Astrocyte (in vitro differentiated cells and primary cell): ENCODE results near the gene KCTD11. TPM values are rescaled to one million over a fixed set of nuclear protein-coding genes. Genes with fewer than 3 reads are reported as not detected.
A peak's percentile ranks its signal among the peaks of the same experiment; 100 is the strongest.

ENCODE experiments used
- DNase-seq: peaks from one replicate; pipeline ENCODE4 v3.0.0-alpha.2; 2010; ENCODE audit warnings: low read depth
- FAIRE-seq: peaks from 2 replicates; lab custom pipeline; 2011; peaks lifted over from hg19 to GRCh38; lab: Jason Lieb, UNC
- H2AFZ ChIP-seq: 2 replicates; pipeline ENCODE4 v1.6.0; 2012; ENCODE audit warnings: low read depth, low read length, inconsistent platforms
- H3K27ac ChIP-seq: 2 replicates; pipeline ENCODE4 v1.5.1; 2011; ENCODE audit warnings: low read depth, low read length, inconsistent platforms
- H3K27me3 ChIP-seq: 2 replicates; pipeline ENCODE4 v1.6.0; 2011; ENCODE audit warnings: low read length, inconsistent platforms; ENCODE audit not compliant: insufficient read depth
- H3K36me3 ChIP-seq: 2 replicates; pipeline ENCODE4 v1.5.1; 2011; ENCODE audit warnings: low read length, inconsistent platforms; ENCODE audit not compliant: insufficient read depth
- H3K4me1 ChIP-seq: 2 replicates; pipeline ENCODE4 v1.5.1; 2011; ENCODE audit warnings: low read length, inconsistent platforms; ENCODE audit not compliant: insufficient read depth
- H3K4me2 ChIP-seq: 2 replicates; pipeline ENCODE4 v1.6.0; 2012; ENCODE audit warnings: low read length, inconsistent platforms
- H3K4me3 ChIP-seq: 2 replicates; pipeline ENCODE4 v1.5.1; 2011; ENCODE audit warnings: low read depth, mild to moderate bottlenecking, low read length, inconsistent platforms; ENCODE audit not compliant: insufficient read depth
- H3K79me2 ChIP-seq: 2 replicates; pipeline ENCODE4 v1.6.0; 2012; ENCODE audit warnings: mild to moderate bottlenecking, low read length, inconsistent platforms; ENCODE audit not compliant: insufficient read depth
- H3K9ac ChIP-seq: 2 replicates; pipeline ENCODE4 v1.6.0; 2012; ENCODE audit warnings: mild to moderate bottlenecking, low read length, inconsistent platforms
- H3K9me3 ChIP-seq: 2 replicates; pipeline ENCODE4 v1.5.1; 2012; ENCODE audit warnings: low read depth, mild to moderate bottlenecking, low read length, inconsistent platforms; ENCODE audit not compliant: insufficient read depth
- H4K20me1 ChIP-seq: 2 replicates; pipeline ENCODE4 v1.6.0; 2012; ENCODE audit warnings: low read length, inconsistent platforms; ENCODE audit not compliant: insufficient read depth
- H3K27ac Mint-ChIP-seq: one replicate; pipeline ENCODE4 v1.8.0; 2021; ENCODE audit warnings: mild to moderate bottlenecking, mixed read lengths; ENCODE audit not compliant: unreplicated experiment
- H3K27me3 Mint-ChIP-seq: one replicate; pipeline ENCODE4 v1.8.0; 2021; ENCODE audit warnings: low read depth, mixed read lengths; ENCODE audit not compliant: unreplicated experiment
- H3K36me3 Mint-ChIP-seq: one replicate; pipeline ENCODE4 v1.8.0; 2021; ENCODE audit warnings: low read depth, mixed read lengths; ENCODE audit not compliant: unreplicated experiment
- H3K4me1 Mint-ChIP-seq: one replicate; pipeline ENCODE4 v1.8.0; 2021; ENCODE audit warnings: low read depth, mixed read lengths; ENCODE audit not compliant: unreplicated experiment
- H3K4me3 Mint-ChIP-seq: one replicate; pipeline ENCODE4 v1.8.0; 2021; ENCODE audit warnings: mild to moderate bottlenecking, moderate library complexity, mixed read lengths; ENCODE audit not compliant: unreplicated experiment
- H3K9me3 Mint-ChIP-seq: one replicate; pipeline ENCODE4 v1.8.0; 2021; ENCODE audit warnings: mild to moderate bottlenecking, mixed read lengths; ENCODE audit not compliant: unreplicated experiment
- EZH2 ChIP-seq: IDR thresholded peaks from 2 replicates; pipeline ENCODE4 v1.6.1; 2012; ENCODE audit warnings: mild to moderate bottlenecking, low read length, inconsistent platforms; ENCODE audit not compliant: insufficient read depth
- total RNA-seq: library from RNA; stranded (reverse); gene quantifications from 2 replicates; pipeline ENCODE4 v1.2.1, GENCODE V29; 2021
- TF ChIP-seq, protein P1 (sequence below): IDR thresholded peaks from 2 replicates; pipeline ENCODE4 v1.5.1; 2011; ENCODE audit warnings: low read depth, mild to moderate bottlenecking, inconsistent platforms, low read length, moderate library complexity; ENCODE audit not compliant: insufficient read depth

Gene KCTD11
- total RNA-seq, 1 donor from 2014 or later, result 31.6 TPM

DNA sequence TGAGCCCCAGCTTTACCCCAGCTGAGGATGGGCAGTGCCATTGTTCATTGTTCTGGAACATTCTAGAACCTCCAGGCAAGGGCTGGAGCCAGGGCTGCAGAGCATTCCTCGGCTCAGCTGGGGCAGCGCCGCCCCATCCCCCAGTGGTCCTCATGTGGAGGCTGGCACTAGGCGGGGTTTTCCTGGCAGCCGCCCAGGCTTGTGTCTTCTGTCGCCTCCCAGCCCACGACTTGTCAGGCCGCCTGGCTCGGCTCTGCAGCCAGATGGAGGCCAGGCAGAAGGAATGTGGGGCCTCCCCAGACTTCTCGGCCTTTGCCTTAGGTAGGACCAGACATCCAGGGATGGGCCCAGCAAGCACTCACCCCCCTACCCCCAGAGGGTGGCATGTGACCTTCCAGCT is 3.1 kb downstream of the KCTD11 start, which contains the start of gene TMEM95:
TSS of gene TMEM95 (plus strand) at position 104 of the 400 bp plus-strand sequence. CDS start at position 153, 49 bp downstream.
- Histone ChIP-seq H3K36me3 (no peaks in the 10 kb centered on the region), H3K27ac (no peak within 1 kb of the TSS), H3K79me2 (peaks cover 34% of the 10 kb centered on the region), H3K4me3 (no peak within 1 kb of the TSS), H3K4me2 (peak within 1 kb of the TSS; percentile 97), H4K20me1 (peaks cover 25% of the 10 kb centered on the region), H2AFZ (no peak within 1 kb of the TSS), H3K9ac (peak within 1 kb of the TSS; percentile 30), H3K9me3 (no peaks in the 10 kb centered on the region), H3K4me1 (peaks cover 25% of the 10 kb centered on the region), H3K27me3 (peaks cover 3% of the 10 kb centered on the region)
- DNase-seq (no peak), FAIRE-seq (no peak)
- H3K27ac Mint-ChIP-seq, result peak within 1 kb of the TSS; percentile 80
- H3K27me3 Mint-ChIP-seq, result no peaks in the 10 kb centered on the region
- peaks cover 15% of the 10 kb centered on the region for H3K4me1 Mint-ChIP-seq
- no peaks in the 10 kb centered on the region for H3K36me3 Mint-ChIP-seq
- no peaks in the 10 kb centered on the region for H3K9me3 Mint-ChIP-seq
- TF ChIP-seq EZH2, result no peak
- TF ChIP-seq, protein P1, sequence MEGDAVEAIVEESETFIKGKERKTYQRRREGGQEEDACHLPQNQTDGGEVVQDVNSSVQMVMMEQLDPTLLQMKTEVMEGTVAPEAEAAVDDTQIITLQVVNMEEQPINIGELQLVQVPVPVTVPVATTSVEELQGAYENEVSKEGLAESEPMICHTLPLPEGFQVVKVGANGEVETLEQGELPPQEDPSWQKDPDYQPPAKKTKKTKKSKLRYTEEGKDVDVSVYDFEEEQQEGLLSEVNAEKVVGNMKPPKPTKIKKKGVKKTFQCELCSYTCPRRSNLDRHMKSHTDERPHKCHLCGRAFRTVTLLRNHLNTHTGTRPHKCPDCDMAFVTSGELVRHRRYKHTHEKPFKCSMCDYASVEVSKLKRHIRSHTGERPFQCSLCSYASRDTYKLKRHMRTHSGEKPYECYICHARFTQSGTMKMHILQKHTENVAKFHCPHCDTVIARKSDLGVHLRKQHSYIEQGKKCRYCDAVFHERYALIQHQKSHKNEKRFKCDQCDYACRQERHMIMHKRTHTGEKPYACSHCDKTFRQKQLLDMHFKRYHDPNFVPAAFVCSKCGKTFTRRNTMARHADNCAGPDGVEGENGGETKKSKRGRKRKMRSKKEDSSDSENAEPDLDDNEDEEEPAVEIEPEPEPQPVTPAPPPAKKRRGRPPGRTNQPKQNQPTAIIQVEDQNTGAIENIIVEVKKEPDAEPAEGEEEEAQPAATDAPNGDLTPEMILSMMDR, result no peak
- H3K4me3 Mint-ChIP-seq, result peak within 1 kb of the TSS; percentile 94

DNA sequence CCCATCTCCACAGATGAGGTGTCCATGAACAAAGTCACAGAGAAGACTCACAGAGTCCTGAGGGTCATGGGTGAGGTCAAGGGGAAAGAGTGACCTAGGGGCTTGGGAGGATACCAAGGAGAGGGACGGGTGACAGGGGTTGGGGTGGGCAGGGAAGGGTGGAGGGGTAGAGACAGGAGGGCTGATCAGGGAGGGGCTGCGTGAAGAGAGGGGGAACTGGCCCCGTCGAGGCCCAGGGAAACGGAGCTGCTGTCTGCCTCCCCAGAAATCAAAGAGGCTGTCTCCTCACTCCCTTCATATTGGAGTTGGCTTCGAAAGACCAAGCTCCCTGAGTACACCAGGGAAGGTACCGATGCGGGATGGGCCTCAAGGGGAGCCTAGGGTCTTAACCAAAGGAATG is 3.6 kb downstream of the KCTD11 start:
- peaks cover 15% of the 10 kb centered on the region for H3K4me1 Mint-ChIP-seq
- peaks cover 25% of the 10 kb centered on the region for H4K20me1 ChIP-seq
- peaks cover 34% of the 10 kb centered on the region for H3K79me2 ChIP-seq
- H3K9me3 Mint-ChIP-seq, result no peaks in the 10 kb centered on the region
- H3K36me3 Mint-ChIP-seq, result no peaks in the 10 kb centered on the region
- H3K4me3 Mint-ChIP-seq, result no peak overlapping the region
- peaks cover 25% of the 10 kb centered on the region for H3K4me1 ChIP-seq
- no peak overlapping the region for H3K4me2 ChIP-seq
- H3K9ac ChIP-seq, result no peak overlapping the region
- no peaks in the 10 kb centered on the region for H3K27me3 Mint-ChIP-seq
- H2AFZ ChIP-seq, result no peak overlapping the region
- no peaks in the 10 kb centered on the region for H3K9me3 ChIP-seq
- H3K36me3 ChIP-seq, result no peaks in the 10 kb centered on the region
- DNase-seq (no peak), FAIRE-seq (no peak)
- no peak overlapping the region for H3K27ac ChIP-seq
- peaks cover 3% of the 10 kb centered on the region for H3K27me3 ChIP-seq
- TF ChIP-seq, protein P1, result no peak
- TF ChIP-seq EZH2, result no peak
- no peak overlapping the region for H3K27ac Mint-ChIP-seq
- no peak overlapping the region for H3K4me3 ChIP-seq

DNA sequence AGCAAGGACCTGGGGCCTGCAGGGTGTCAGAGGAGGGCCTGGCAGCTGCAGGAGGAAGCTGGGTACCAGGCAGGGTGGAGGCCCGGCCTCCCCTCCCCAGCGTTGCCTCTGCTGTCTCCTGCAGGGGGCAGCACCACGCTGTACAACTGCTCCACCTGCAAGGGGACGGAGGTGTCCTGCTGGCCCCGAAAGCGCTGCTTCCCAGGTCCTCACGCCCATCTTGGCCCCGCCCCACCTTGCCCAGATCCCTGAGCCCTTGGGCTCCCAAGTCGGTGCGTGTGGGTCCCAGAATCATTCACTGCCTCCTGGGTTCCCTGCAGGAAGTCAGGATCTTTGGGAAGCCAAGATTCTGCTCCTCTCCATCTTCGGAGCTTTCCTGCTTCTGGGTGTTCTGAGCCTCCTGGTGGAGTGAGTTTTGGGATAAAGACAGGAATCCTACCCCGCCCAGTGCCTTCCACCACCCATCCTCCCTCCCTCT is 4.1 kb downstream of the KCTD11 start:
- H3K9me3 Mint-ChIP-seq, result no peaks in the 10 kb centered on the region
- H3K27ac Mint-ChIP-seq, result no peak overlapping the region
- no peak overlapping the region for H3K4me3 Mint-ChIP-seq
- Histone ChIP-seq H3K27me3 (peaks cover 3% of the 10 kb centered on the region), H3K79me2 (peaks cover 29% of the 10 kb centered on the region), H3K4me3 (no peak overlapping the region), H4K20me1 (peaks cover 25% of the 10 kb centered on the region), H3K9me3 (no peaks in the 10 kb centered on the region), H3K4me1 (peaks cover 25% of the 10 kb centered on the region), H3K27ac (no peak overlapping the region), H3K9ac (no peak overlapping the region), H3K36me3 (no peaks in the 10 kb centered on the region), H3K4me2 (no peak overlapping the region), H2AFZ (no peak overlapping the region)
- peaks cover 15% of the 10 kb centered on the region for H3K4me1 Mint-ChIP-seq
- H3K36me3 Mint-ChIP-seq, result no peaks in the 10 kb centered on the region
- DNase-seq (peak; percentile 24), FAIRE-seq (no peak)
- TF ChIP-seq, protein P1, result peak; percentile 56
- TF ChIP-seq EZH2, result no peak
- H3K27me3 Mint-ChIP-seq, result no peaks in the 10 kb centered on the region
